H9 (cell line): ENCODE measurements around the gene STYXL2. TPM values are rescaled to one million over a fixed set of nuclear protein-coding genes. Genes with fewer than 3 reads are reported as not detected.

Source experiments
- DNase-seq: peaks from one replicate; pipeline ENCODE4 v3.0.0-alpha.2; 2017
- H2AFZ ChIP-seq: one replicate; pipeline ENCODE4 v1.6.1; 2013; ENCODE audit warnings: mild to moderate bottlenecking, low read length, control low read depth, moderate library complexity
- H2AK5ac ChIP-seq: 2 replicates; pipeline ENCODE4 v1.6.1; 2013; ENCODE audit warnings: low read length, control low read depth, mixed read lengths; ENCODE audit not compliant: insufficient read length
- H2BK120ac ChIP-seq: one replicate; pipeline ENCODE4 v1.6.1; 2013; ENCODE audit warnings: low read depth, mild to moderate bottlenecking, low read length, control low read depth, inconsistent platforms; ENCODE audit not compliant: poor library complexity, severe bottlenecking
- H2BK12ac ChIP-seq: 2 replicates; pipeline ENCODE4 v1.6.1; 2013; ENCODE audit warnings: low read length, control low read depth, mixed read lengths, low read depth; ENCODE audit not compliant: insufficient read length
- H2BK15ac ChIP-seq: 2 replicates; pipeline ENCODE4 v1.6.1; 2013; ENCODE audit warnings: low read depth, low read length, control low read depth
- H2BK20ac ChIP-seq: one replicate; pipeline ENCODE4 v1.6.1; 2013; ENCODE audit warnings: low read depth, mild to moderate bottlenecking, low read length, control low read depth, inconsistent platforms; ENCODE audit not compliant: poor library complexity, severe bottlenecking
- H2BK5ac ChIP-seq: 2 replicates; pipeline ENCODE4 v1.6.1; 2013; ENCODE audit warnings: low read length, control low read depth, mixed read lengths; ENCODE audit not compliant: insufficient read length
- H3K14ac ChIP-seq: 2 replicates; pipeline ENCODE4 v1.6.1; 2013; ENCODE audit warnings: low read length, control low read depth; ENCODE audit not compliant: insufficient read depth
- H3K18ac ChIP-seq: 2 replicates; pipeline ENCODE4 v1.6.1; 2013; ENCODE audit warnings: low read depth, mild to moderate bottlenecking, mixed read lengths, low read length, control low read depth; ENCODE audit not compliant: insufficient read length
- H3K23ac ChIP-seq: 2 replicates; pipeline ENCODE4 v1.6.1; 2013; ENCODE audit warnings: low read length, control low read depth, mixed read lengths, low read depth; ENCODE audit not compliant: insufficient read length
- H3K23me2 ChIP-seq: 2 replicates; pipeline ENCODE4 v1.6.1; 2013; ENCODE audit warnings: low read depth, mild to moderate bottlenecking, mixed read lengths, low read length, control low read depth; ENCODE audit not compliant: insufficient read length, poor library complexity, severe bottlenecking
- H3K27ac ChIP-seq: 2 replicates; pipeline ENCODE4 v1.5.1; 2013; ENCODE audit warnings: low read length, control low read depth, mixed read lengths, low read depth; ENCODE audit not compliant: insufficient read length
- H3K27me3 ChIP-seq: 2 replicates; pipeline ENCODE4 v1.6.1; 2013; ENCODE audit warnings: low read length, control low read depth, inconsistent platforms; ENCODE audit not compliant: insufficient read depth
- H3K4ac ChIP-seq: 2 replicates; pipeline ENCODE4 v1.6.1; 2013; ENCODE audit warnings: low read depth, mild to moderate bottlenecking, control low read depth, inconsistent platforms, low read length, moderate library complexity
- H3K4me1 ChIP-seq: 2 replicates; pipeline ENCODE4 v1.6.1; 2013; ENCODE audit warnings: low read length, control low read depth, inconsistent platforms; ENCODE audit not compliant: insufficient read depth
- H3K4me2 ChIP-seq: 2 replicates; pipeline ENCODE4 v1.6.1; 2013; ENCODE audit warnings: low read length, control low read depth, mixed read lengths; ENCODE audit not compliant: insufficient read length, insufficient read depth
- H3K56ac ChIP-seq: 2 replicates; pipeline ENCODE4 v1.6.1; 2013; ENCODE audit warnings: low read depth, mild to moderate bottlenecking, mixed read lengths, low read length, control low read depth; ENCODE audit not compliant: insufficient read length
- H3K79me1 ChIP-seq: 2 replicates; pipeline ENCODE4 v1.6.1; 2013; ENCODE audit warnings: low read depth, mild to moderate bottlenecking, moderate library complexity, low read length, control low read depth, inconsistent platforms; ENCODE audit not compliant: insufficient read depth, poor library complexity, severe bottlenecking
- H3K79me2 ChIP-seq: 2 replicates; pipeline ENCODE4 v1.6.1; 2013; ENCODE audit warnings: low read length, control low read depth, inconsistent platforms; ENCODE audit not compliant: insufficient read depth
- H3K9ac ChIP-seq: 2 replicates; pipeline ENCODE4 v1.6.1; 2013; ENCODE audit warnings: low read length, control low read depth, mixed read lengths; ENCODE audit not compliant: insufficient read length; ENCODE audit errors: extremely low read depth
- H3K9me3 ChIP-seq: one replicate; pipeline ENCODE4 v1.6.1; 2013; ENCODE audit warnings: low read depth, low read length, inconsistent platforms; ENCODE audit not compliant: control insufficient read depth
- H3T11ph ChIP-seq: one replicate; pipeline ENCODE4 v1.6.1; 2013; ENCODE audit warnings: mild to moderate bottlenecking, low read length, control low read depth, inconsistent platforms
- H4K20me1 ChIP-seq: one replicate; pipeline ENCODE4 v1.6.1; 2013; ENCODE audit not compliant: control insufficient read depth, insufficient read length, insufficient read depth
- H4K5ac ChIP-seq: 2 replicates; pipeline ENCODE4 v1.6.1; 2013; ENCODE audit warnings: low read depth, mild to moderate bottlenecking, mixed read lengths, low read length, control low read depth; ENCODE audit not compliant: insufficient read length
- H4K8ac ChIP-seq: replicated peaks from 2 replicates; pipeline ENCODE4 v1.6.1; 2013; ENCODE audit warnings: low read length, control low read depth, mixed read lengths, low read depth; ENCODE audit not compliant: insufficient read length
- H4K91ac ChIP-seq: 2 replicates; pipeline ENCODE4 v1.6.1; 2013; ENCODE audit warnings: low read depth, mild to moderate bottlenecking, moderate library complexity, mixed read lengths, low read length, control low read depth; ENCODE audit not compliant: insufficient read length
- H3K27ac Mint-ChIP-seq, 3 experiments: 2 replicates in 2 of 3; 3 replicates in 1 of 3; pipeline ENCODE4 v1.8.0; 2020 to 2021; ENCODE audit warnings: mixed read lengths in 3 of 3, mild to moderate bottlenecking in 1 of 3, moderate library complexity in 1 of 3
- H3K27me3 Mint-ChIP-seq: 2 replicates; pipeline ENCODE4 v1.8.0; 2021; ENCODE audit warnings: low read depth, mild to moderate bottlenecking, moderate library complexity, mixed read lengths
- H3K36me3 Mint-ChIP-seq, 3 experiments: 2 replicates in 2 of 3; 3 replicates in 1 of 3; pipeline ENCODE4 v1.8.0; 2020 to 2021; ENCODE audit warnings: low read depth in 3 of 3, mixed read lengths in 3 of 3; ENCODE audit not compliant: insufficient read depth in 1 of 3
- H3K4me1 Mint-ChIP-seq, 2 experiments: 2 replicates each; pipeline ENCODE4 v1.8.0; 2020; ENCODE audit warnings: mixed read lengths in 2 of 2
- H3K4me3 Mint-ChIP-seq, 2 experiments: 2 replicates in 1 of 2; 3 replicates in 1 of 2; pipeline ENCODE4 v1.8.0; 2020 to 2021; ENCODE audit warnings: mild to moderate bottlenecking in 2 of 2, mixed read lengths in 2 of 2, moderate library complexity in 1 of 2
- H3K9me3 Mint-ChIP-seq, 2 experiments: 2 replicates in 1 of 2; 3 replicates in 1 of 2; pipeline ENCODE4 v1.8.0; 2020; ENCODE audit warnings: mild to moderate bottlenecking in 2 of 2, mixed read lengths in 2 of 2, moderate library complexity in 1 of 2
- CTCF ChIP-seq: fragments of 200-600 bp; sonication (generic); conservative IDR thresholded peaks from 3 replicates; pipeline ENCODE4 v1.8.0; 2021; ENCODE audit warnings: antibody characterized with exemption, mild to moderate bottlenecking
- total RNA-seq: library from RNA; stranded (reverse); gene quantifications from 2 replicates; pipeline ENCODE4 v1.2.1, GENCODE V29; 2021

The STYXL2 gene
- total RNA-seq, 1 experiment from 2014 or later: 0.09 TPM

- TF ChIP-seq CTCF: no peak
- Histone ChIP-seq H3T11ph (no peak overlapping the region), H2BK5ac (no peak overlapping the region), H3K4me2 (no peak overlapping the region), H2BK15ac (no peak overlapping the region), H4K5ac (no peak overlapping the region), H2BK12ac (no peak overlapping the region), H3K14ac (no peak overlapping the region), H3K4ac (no peak overlapping the region), H3K23me2 (no peaks in the 10 kb centered on the region), H2BK20ac (no peak overlapping the region), H3K23ac (no peak overlapping the region), H3K9ac (no peak overlapping the region), H3K27me3 (no peaks in the 10 kb centered on the region), H4K91ac (no peak overlapping the region), H3K56ac (no peak overlapping the region), H2AFZ (no peak overlapping the region), H2AK5ac (no peak overlapping the region), H3K18ac (no peak overlapping the region), H3K79me1 (no peaks in the 10 kb centered on the region), H3K4me1 (peaks cover 15% of the 10 kb centered on the region; the same call in 1 of the 2 replicates), H4K20me1 (no peaks in the 10 kb centered on the region), H3K27ac (no peak overlapping the region), H2BK120ac (no peak overlapping the region), H4K8ac (no peak overlapping the region), H3K9me3 (no peaks in the 10 kb centered on the region), H3K79me2 (no peaks in the 10 kb centered on the region)
- Mint-ChIP-seq H3K27ac (no peak overlapping the region), H3K27me3 (0 out of 2 replicates have a peak, but pooled peaks cover 2% of the 10 kb centered on the region), H3K4me1 (peaks cover 45 to 59% of the 10 kb centered on the region in 2 experiments), H3K36me3 (peaks cover 0 to 3% (median 0%) of the 10 kb centered on the region in 3 experiments; a peak in 1 of 7 replicates), H3K9me3 (no peaks in the 10 kb centered on the region; a peak in 2 of 5 replicates), H3K4me3 (no peak overlapping the region)
- DNase-seq: no peak
Observed at GRCh38 chr1:167107456-167107855, 13.6 kb downstream of the STYXL2 start.
